HG03175 (cell line): ENCODE results near the gene CPZ.
"Not testable (repeated sequence)": the region's sequence is repeated elsewhere in the genome, so short reads cannot be mapped to it uniquely, and the experiment has no call there.

Experiments
- ATAC-seq: cut with Tn5 transposase; IDR thresholded peaks from one replicate; pipeline ENCODE4 v1.9.1; 2021; ENCODE audit warnings: mild to moderate bottlenecking, moderate library complexity; ENCODE audit not compliant: unreplicated experiment

Gene CPZ

GRCh38 chr4:8608714-8609391, 16.3 kb downstream of the CPZ start:
- ATAC-seq, result no peak

- no peak for ATAC-seq
Observed at GRCh38 chr4:8609406-8609805, 16.8 kb downstream of the CPZ start.

- ATAC-seq, result no peak
Observed at GRCh38 chr4:8609824-8610350, 17.3 kb downstream of the CPZ start.

- ATAC-seq, result no peak
Observed at GRCh38 chr4:8610858-8611616, 18.5 kb downstream of the CPZ start.

- ATAC-seq, result no peak
Observed at GRCh38 chr4:8612646-8613045, 20.1 kb downstream of the CPZ start.

- no peak for ATAC-seq
Observed at GRCh38 chr4:8613421-8614364, 21.1 kb downstream of the CPZ start.

- ATAC-seq, result no peak
Observed at GRCh38 chr4:8614365-8615193, 22.0 kb downstream of the CPZ start.

GRCh38 chr4:8615366-8615765, 22.8 kb downstream of the CPZ start:
- no peak for ATAC-seq

GRCh38 chr4:8615921-8616787, 23.6 kb downstream of the CPZ start:
- ATAC-seq, result no peak

GRCh38 chr4:8616831-8617230, 24.3 kb downstream of the CPZ start:
- no peak for ATAC-seq

GRCh38 chr4:8617486-8618040, 25.0 kb downstream of the CPZ start:
- ATAC-seq, result no peak

- no peak for ATAC-seq
Observed at GRCh38 chr4:8618421-8618820, 25.9 kb downstream of the CPZ start.

- no peak for ATAC-seq
Observed at GRCh38 chr4:8618961-8619720, 26.6 kb downstream of the CPZ start.

GRCh38 chr4:8621135-8621534, 28.6 kb downstream of the CPZ start:
- ATAC-seq, result not testable (repeated sequence)

GRCh38 chr4:8624601-8625272, 32.2 kb downstream of the CPZ start:
- not testable (repeated sequence) for ATAC-seq

GRCh38 chr4:8630240-8630905, 37.8 kb downstream of the CPZ start:
- ATAC-seq, result not testable (repeated sequence)

- not testable (repeated sequence) for ATAC-seq
Observed at GRCh38 chr4:8631896-8632295, 39.3 kb downstream of the CPZ start.
